Gastrocnemius medialis (tissue), 4 donors: ENCODE data around the gene ANKRD16. TPM values are rescaled to one million over a fixed set of nuclear protein-coding genes. Genes with fewer than 3 reads are reported as not detected.

Experiments
- ATAC-seq, 2 donors: fragments of 150-250 bp; one replicate each; pipeline ENCODE4 v1.9.1; 2016
- DNase-seq, 2 donors: peaks; one replicate each; pipeline ENCODE4 v3.0.0-alpha.2; 2019
- H3K27ac ChIP-seq, 4 donors: fragments of 200-600 bp; sonication (generic); 1 replicate in 1 of 4; 2 replicates in 3 of 4; pipeline ENCODE4 v1.5.1; 2016 to 2018; ENCODE audit warnings: mild to moderate bottlenecking in 2 of 4, moderate library complexity in 1 of 4
- H3K27me3 ChIP-seq, 3 donors: fragments of 200-600 bp; sonication (generic) in 2 of 3; 1 replicate in 1 of 3; 2 replicates in 2 of 3; pipeline versions ENCODE4 v1.5.1 to v1.6.0; 2016 to 2019; ENCODE audit warnings: mild to moderate bottlenecking in 1 of 3, moderate library complexity in 1 of 3
- H3K36me3 ChIP-seq, 2 donors: fragments of 200-600 bp; sonication (generic) in 1 of 2; one replicate each; pipeline ENCODE4 v1.5.1; 2017 to 2018
- H3K4me1 ChIP-seq, 2 donors: fragments of 200-600 bp; sonication (generic) in 1 of 2; one replicate each; pipeline ENCODE4 v1.5.1; 2016 to 2017; ENCODE audit warnings: mild to moderate bottlenecking in 2 of 2
- H3K4me3 ChIP-seq, 4 donors: fragments of 200-600 bp; sonication (generic) in 3 of 4; 1 replicate in 1 of 4; 2 replicates in 3 of 4; pipeline ENCODE4 v1.5.1; 2016 to 2019; ENCODE audit warnings: mild to moderate bottlenecking in 2 of 4
- H3K9me3 ChIP-seq, 3 donors: fragments of 200-600 bp; sonication (generic) in 2 of 3; 1 replicate in 1 of 3; 2 replicates in 2 of 3; pipeline ENCODE4 v1.5.1; 2016 to 2019
- CTCF ChIP-seq, 5 experiments: fragments of 450-650 bp in 3 of 5; fragments of 200-600 bp in 2 of 5; sonication (generic) in 2 of 5; IDR thresholded peaks in 4 of 5; conservative IDR thresholded peaks in 1 of 5; 1 replicate in 4 of 5; 2 replicates in 1 of 5; pipeline ENCODE4 v1.5.1; 2016 to 2019; ENCODE audit warnings: antibody characterized with exemption in 5 of 5, mild to moderate bottlenecking in 3 of 5, moderate library complexity in 3 of 5
- POLR2A ChIP-seq, 2 donors: fragments of 450-650 bp; IDR thresholded peaks; one replicate each; pipeline ENCODE4 v1.6.1; 2017; ENCODE audit warnings: antibody characterized with exemption in 2 of 2, mild to moderate bottlenecking in 2 of 2, moderate library complexity in 2 of 2
- in situ Hi-C, 4 donors: fragments of 200-750 bp; cut with MboI; loops; one replicate each; pipeline versions ENCODE4 v1.15.0 to v1.8.0; 2017; ENCODE audit warnings: low sequenced_read_pairs in 4 of 4
- intact Hi-C: fragments of 100-400 bp; cut with DNase I; formaldehyde crosslinking; loops from one replicate; pipeline ENCODE4 v1.15.1; 2023; ENCODE audit warnings: low total_unique reads
- total RNA-seq, 4 donors: library from RNA; depleted of rRNA; stranded (reverse); fragments of >200 nt; gene quantifications; one replicate each; pipeline versions ENCODE4 v1.1.0 to v1.2.3, GENCODE V29; 2016

ANKRD16 gene
- total RNA-seq, 4 donors from 2014 or later: 1.4 to 5.4 (median 3.8) TPM

- Histone ChIP-seq H3K36me3 (peaks cover 0 to 9% of the 10 kb centered on the region in 2 donors), H3K9me3 (no peaks in the 10 kb centered on the region), H3K4me1 (peaks cover 5 to 9% of the 10 kb centered on the region in 2 donors), H3K27me3 (no peaks in the 10 kb centered on the region), H3K27ac (no peak overlapping the region), H3K4me3 (no peak overlapping the region)
- in situ Hi-C loops (no loop called here), intact Hi-C loops (no loop called here)
- no peak for DNase-seq
- TF ChIP-seq POLR2A (IDR thresholded peaks at IDR 0.05) (no peak), CTCF (IDR thresholded peaks at IDR 0.05 in 4 of 5, conservative IDR thresholded peaks at IDR 0.05 in 1 of 5) (no peak)
- ATAC-seq: no peak
These were observed 13.0 kb upstream of the ANKRD16 start for GRCh38 chr10:5902511-5903274.

- H3K9me3 ChIP-seq: no peaks in the 10 kb centered on the region
- H3K27ac ChIP-seq: no peak overlapping the region
- peaks cover 0 to 21% of the 10 kb centered on the region in 2 donors for H3K36me3 ChIP-seq
- in situ Hi-C loops (no loop called here), intact Hi-C loops (no loop called here)
- no peak overlapping the region for H3K4me3 ChIP-seq
- no peaks in the 10 kb centered on the region for H3K27me3 ChIP-seq
- ATAC-seq: no peak
- DNase-seq: no peak
- no peak for TF ChIP-seq POLR2A (IDR thresholded peaks at IDR 0.05)
- no peak for TF ChIP-seq CTCF (IDR thresholded peaks at IDR 0.05 in 4 of 5, conservative IDR thresholded peaks at IDR 0.05 in 1 of 5)
- no peaks in the 10 kb centered on the region for H3K4me1 ChIP-seq
These were observed 10.6 kb upstream of the ANKRD16 start for GRCh38 chr10:5900247-5900646.

- Histone ChIP-seq H3K4me1 (peaks cover 0 to 5% of the 10 kb centered on the region in 2 donors), H3K27ac (no peak overlapping the region), H3K4me3 (no peak overlapping the region), H3K9me3 (no peaks in the 10 kb centered on the region), H3K27me3 (no peaks in the 10 kb centered on the region), H3K36me3 (peaks cover 0 to 31% of the 10 kb centered on the region in 2 donors)
- in situ Hi-C loops: no loop called here
- DNase-seq (no peak), ATAC-seq (no peak)
- intact Hi-C loops: no loop called here
- TF ChIP-seq CTCF (IDR thresholded peaks at IDR 0.05 in 4 of 5, conservative IDR thresholded peaks at IDR 0.05 in 1 of 5) (no peak), POLR2A (IDR thresholded peaks at IDR 0.05) (no peak)
These were observed 8.5 kb upstream of the ANKRD16 start for GRCh38 chr10:5898163-5898562.

- no peak for DNase-seq
- in situ Hi-C loops: no loop called here
- intact Hi-C loops: no loop called here
- no peaks in the 10 kb centered on the region for H3K9me3 ChIP-seq
- no peaks in the 10 kb centered on the region for H3K27me3 ChIP-seq
- TF ChIP-seq POLR2A (IDR thresholded peaks at IDR 0.05) (no peak), CTCF (IDR thresholded peaks at IDR 0.05 in 4 of 5, conservative IDR thresholded peaks at IDR 0.05 in 1 of 5) (no peak)
- H3K4me3 ChIP-seq: no peak overlapping the region
- peaks cover 6 to 11% of the 10 kb centered on the region in 2 donors for H3K4me1 ChIP-seq
- no peak for ATAC-seq
- H3K36me3 ChIP-seq: peaks cover 0 to 31% of the 10 kb centered on the region in 2 donors
- no peak overlapping the region for H3K27ac ChIP-seq
These were observed 7.8 kb upstream of the ANKRD16 start for GRCh38 chr10:5897504-5897903.

- H3K27me3 ChIP-seq: no peaks in the 10 kb centered on the region
- intact Hi-C loops: no loop called here
- no peak overlapping the region for H3K27ac ChIP-seq
- peaks cover 12 to 16% of the 10 kb centered on the region in 2 donors for H3K4me1 ChIP-seq
- TF ChIP-seq CTCF (IDR thresholded peaks at IDR 0.05 in 4 of 5, conservative IDR thresholded peaks at IDR 0.05 in 1 of 5) (no peak), POLR2A (IDR thresholded peaks at IDR 0.05) (no peak)
- H3K4me3 ChIP-seq: no peak overlapping the region
- DNase-seq: no peak
- H3K36me3 ChIP-seq: peaks cover 0 to 31% of the 10 kb centered on the region in 2 donors
- ATAC-seq: no peak
- in situ Hi-C loops: no loop called here
- H3K9me3 ChIP-seq: no peaks in the 10 kb centered on the region
These were observed 7.3 kb upstream of the ANKRD16 start for GRCh38 chr10:5897053-5897340.
